ENCODE results near the gene ANKS1B. TPM values are rescaled to one million over a fixed set of nuclear protein-coding genes. Genes with fewer than 3 reads are reported as not detected.

ANKS1B gene
- total and polyA plus RNA-seq, 4 donors, result 0.03 to 3.4 (median 0.53) TPM

DNA sequence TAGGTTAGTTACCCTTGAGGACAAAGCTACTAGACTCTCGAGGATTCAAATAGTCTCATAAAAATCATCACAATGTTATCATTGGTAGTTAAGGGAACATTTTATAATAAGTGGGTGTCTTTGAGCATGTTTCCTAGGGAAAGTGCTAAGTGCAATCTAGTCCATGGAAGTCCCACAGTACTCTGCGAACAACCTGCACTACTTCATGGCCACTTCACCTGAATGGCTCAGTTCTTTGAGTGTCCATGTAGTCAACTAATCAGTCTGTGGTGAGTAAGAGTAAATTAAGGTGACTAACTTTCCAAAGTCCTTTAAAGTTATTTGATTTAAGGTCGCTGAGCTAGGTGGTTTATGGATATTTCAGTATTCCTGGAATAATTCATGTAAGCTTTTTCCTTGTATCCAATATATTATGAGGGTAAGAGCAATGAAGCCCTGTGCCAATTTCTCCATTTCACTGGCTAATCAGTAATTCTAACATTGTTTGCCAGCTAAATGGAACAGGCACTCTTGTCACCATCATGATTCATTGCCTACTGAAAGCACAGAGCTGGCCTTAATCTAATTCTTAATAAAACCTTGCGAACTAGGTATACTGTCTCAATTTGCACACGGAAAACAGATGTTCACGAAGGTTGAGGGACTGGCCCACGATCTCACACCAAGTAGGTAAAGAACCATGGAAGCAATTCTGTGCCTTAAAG is 844.6 kb downstream of the ANKS1B start:
- WGBS, result 85% methylated on average over 7 of the region's 7 CpGs
- H3K9ac ChIP-seq (ENCODE audit: low read depth in 1 of 2, low read length in 2 of 2), result no peak overlapping the region
- H3K4me1 ChIP-seq (ENCODE audit: control insufficient read depth in 4 of 4, insufficient read depth in 4 of 4, low read length in 3 of 4), result no peaks in the 10 kb centered on the region
- H3K36me3 ChIP-seq (ENCODE audit: control insufficient read depth in 4 of 4, insufficient read depth in 3 of 4, low read depth in 1 of 4, low read length in 3 of 4), result no peaks in the 10 kb centered on the region
- DNase-seq (ENCODE audit: low spot score), result no peak
- H3K9me3 ChIP-seq (ENCODE audit: control insufficient read depth in 4 of 4, low read length in 3 of 4), result no peaks in the 10 kb centered on the region
- no peaks in the 10 kb centered on the region for H3K27me3 ChIP-seq (ENCODE audit: control insufficient read depth in 4 of 4, insufficient read depth in 4 of 4, low read length in 3 of 4)
- no peak overlapping the region for H3K4me3 ChIP-seq (ENCODE audit: low read depth in 1 of 3, low read length in 3 of 3)
- no peak overlapping the region for H3K27ac ChIP-seq (ENCODE audit: low read depth in 1 of 2, low read length in 2 of 2)
- TF ChIP-seq HNF4G (IDR thresholded peaks at IDR 0.05), result no peak
- TF ChIP-seq FOXA1 (IDR thresholded peaks at IDR 0.05), result no peak
- TF ChIP-seq YY1 (IDR thresholded peaks at IDR 0.05), result no peak
- TF ChIP-seq CTCF (IDR thresholded peaks at IDR 0.05; ENCODE audit: low read depth, low read length, missing input control), result no peak
- TF ChIP-seq, protein P1, sequence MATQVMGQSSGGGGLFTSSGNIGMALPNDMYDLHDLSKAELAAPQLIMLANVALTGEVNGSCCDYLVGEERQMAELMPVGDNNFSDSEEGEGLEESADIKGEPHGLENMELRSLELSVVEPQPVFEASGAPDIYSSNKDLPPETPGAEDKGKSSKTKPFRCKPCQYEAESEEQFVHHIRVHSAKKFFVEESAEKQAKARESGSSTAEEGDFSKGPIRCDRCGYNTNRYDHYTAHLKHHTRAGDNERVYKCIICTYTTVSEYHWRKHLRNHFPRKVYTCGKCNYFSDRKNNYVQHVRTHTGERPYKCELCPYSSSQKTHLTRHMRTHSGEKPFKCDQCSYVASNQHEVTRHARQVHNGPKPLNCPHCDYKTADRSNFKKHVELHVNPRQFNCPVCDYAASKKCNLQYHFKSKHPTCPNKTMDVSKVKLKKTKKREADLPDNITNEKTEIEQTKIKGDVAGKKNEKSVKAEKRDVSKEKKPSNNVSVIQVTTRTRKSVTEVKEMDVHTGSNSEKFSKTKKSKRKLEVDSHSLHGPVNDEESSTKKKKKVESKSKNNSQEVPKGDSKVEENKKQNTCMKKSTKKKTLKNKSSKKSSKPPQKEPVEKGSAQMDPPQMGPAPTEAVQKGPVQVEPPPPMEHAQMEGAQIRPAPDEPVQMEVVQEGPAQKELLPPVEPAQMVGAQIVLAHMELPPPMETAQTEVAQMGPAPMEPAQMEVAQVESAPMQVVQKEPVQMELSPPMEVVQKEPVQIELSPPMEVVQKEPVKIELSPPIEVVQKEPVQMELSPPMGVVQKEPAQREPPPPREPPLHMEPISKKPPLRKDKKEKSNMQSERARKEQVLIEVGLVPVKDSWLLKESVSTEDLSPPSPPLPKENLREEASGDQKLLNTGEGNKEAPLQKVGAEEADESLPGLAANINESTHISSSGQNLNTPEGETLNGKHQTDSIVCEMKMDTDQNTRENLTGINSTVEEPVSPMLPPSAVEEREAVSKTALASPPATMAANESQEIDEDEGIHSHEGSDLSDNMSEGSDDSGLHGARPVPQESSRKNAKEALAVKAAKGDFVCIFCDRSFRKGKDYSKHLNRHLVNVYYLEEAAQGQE (IDR thresholded peaks at IDR 0.05), result no peak
- TF ChIP-seq FOXA2 (IDR thresholded peaks at IDR 0.05), result no peak
- no peak for TF ChIP-seq HNF4A (conservative IDR thresholded peaks at IDR 0.05)
- no peak for TF ChIP-seq NR2F2 (IDR thresholded peaks at IDR 0.05)
- no peak for TF ChIP-seq GABPA (IDR thresholded peaks at IDR 0.05 in 1 of 2, conservative IDR thresholded peaks at IDR 0.05 in 1 of 2)
- no peak for TF ChIP-seq TAF1 (conservative IDR thresholded peaks at IDR 0.05)
- no peak for TF ChIP-seq EGR1 (IDR thresholded peaks at IDR 0.05; ENCODE audit: low read depth in 2 of 2)
- no peak for TF ChIP-seq RAD21 (IDR thresholded peaks at IDR 0.05)
- TF ChIP-seq, protein P2, sequence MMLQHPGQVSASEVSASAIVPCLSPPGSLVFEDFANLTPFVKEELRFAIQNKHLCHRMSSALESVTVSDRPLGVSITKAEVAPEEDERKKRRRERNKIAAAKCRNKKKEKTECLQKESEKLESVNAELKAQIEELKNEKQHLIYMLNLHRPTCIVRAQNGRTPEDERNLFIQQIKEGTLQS (IDR thresholded peaks at IDR 0.05), result no peak
- no peak for TF ChIP-seq MAX (IDR thresholded peaks at IDR 0.05)
- TF ChIP-seq ZBTB33 (IDR thresholded peaks at IDR 0.05), result no peak

DNA sequence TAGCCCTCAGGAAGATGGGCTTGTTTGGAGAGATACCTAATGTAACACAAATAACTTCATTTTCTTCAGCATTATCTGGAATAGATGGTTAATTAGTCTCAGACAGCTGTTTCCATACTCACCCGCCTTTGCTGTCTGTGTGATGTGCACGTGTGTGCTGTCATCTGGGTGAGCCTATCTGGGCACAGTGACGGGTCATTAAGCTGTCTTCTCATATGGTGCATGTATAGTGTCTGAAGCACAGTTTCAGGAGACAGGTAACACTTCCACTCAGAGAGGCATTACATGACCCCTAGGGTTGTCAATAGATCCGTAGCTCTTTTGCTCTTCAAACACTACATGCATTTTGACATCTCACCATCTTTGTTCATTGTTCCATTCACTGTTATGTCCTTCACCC is 846.3 kb downstream of the ANKS1B start:
- Histone ChIP-seq H3K4me3 (ENCODE audit: low read depth in 1 of 3, low read length in 3 of 3) (no peak overlapping the region), H3K9me3 (ENCODE audit: control insufficient read depth in 4 of 4, low read length in 3 of 4) (no peaks in the 10 kb centered on the region), H3K9ac (ENCODE audit: low read depth in 1 of 2, low read length in 2 of 2) (no peak overlapping the region), H3K27me3 (ENCODE audit: control insufficient read depth in 4 of 4, insufficient read depth in 4 of 4, low read length in 3 of 4) (no peaks in the 10 kb centered on the region), H3K4me1 (ENCODE audit: control insufficient read depth in 4 of 4, insufficient read depth in 4 of 4, low read length in 3 of 4) (no peaks in the 10 kb centered on the region), H3K36me3 (ENCODE audit: control insufficient read depth in 4 of 4, insufficient read depth in 3 of 4, low read depth in 1 of 4, low read length in 3 of 4) (no peaks in the 10 kb centered on the region), H3K27ac (ENCODE audit: low read depth in 1 of 2, low read length in 2 of 2) (no peak overlapping the region)
- no peak for DNase-seq (ENCODE audit: low spot score)
- TF ChIP-seq HNF4A (conservative IDR thresholded peaks at IDR 0.05), result no peak
- no peak for TF ChIP-seq EGR1 (IDR thresholded peaks at IDR 0.05; ENCODE audit: low read depth in 2 of 2)
- TF ChIP-seq ZBTB33 (IDR thresholded peaks at IDR 0.05), result no peak
- TF ChIP-seq TAF1 (conservative IDR thresholded peaks at IDR 0.05), result no peak
- no peak for TF ChIP-seq FOXA2 (IDR thresholded peaks at IDR 0.05)
- no peak for TF ChIP-seq GABPA (IDR thresholded peaks at IDR 0.05 in 1 of 2, conservative IDR thresholded peaks at IDR 0.05 in 1 of 2)
- TF ChIP-seq CTCF (IDR thresholded peaks at IDR 0.05; ENCODE audit: low read depth, low read length, missing input control), result no peak
- TF ChIP-seq RXRA (IDR thresholded peaks at IDR 0.05), result no peak
- 75% methylated on average over 4 of the region's 4 CpGs for WGBS
